Prostate gland (tissue), 2 donors: ENCODE measurements around the gene C1orf21. TPM values are rescaled to one million over a fixed set of nuclear protein-coding genes. Genes with fewer than 3 reads are reported as not detected.

Experiments
- DNase-seq: peaks from one replicate; pipeline ENCODE4 v3.0.0-alpha.2; 2019; ENCODE audit warnings: low spot score
- H3K27ac ChIP-seq, 2 donors: fragments of 200-600 bp; sonication (generic); 2 replicates each; pipeline ENCODE4 v1.5.1; 2017 to 2019
- H3K27me3 ChIP-seq: fragments of 200-600 bp; sonication (generic); replicated peaks from 2 replicates; pipeline ENCODE4 v1.5.1; 2019; ENCODE audit not compliant: insufficient read depth
- H3K36me3 ChIP-seq, 2 donors: fragments of 200-600 bp; sonication (generic); 1 replicate in 1 of 2; 2 replicates in 1 of 2; pipeline versions ENCODE4 v1.5.1 to v1.8.1; 2017 to 2019
- H3K4me1 ChIP-seq: fragments of 200-600 bp; sonication (generic); replicated peaks from 2 replicates; pipeline ENCODE4 v1.5.1; 2019
- H3K4me3 ChIP-seq, 2 donors: fragments of 200-600 bp; sonication (generic); 2 replicates each; pipeline ENCODE4 v1.5.1; 2017 to 2019
- H3K9me3 ChIP-seq: fragments of 200-600 bp; sonication (generic); 2 replicates; pipeline ENCODE4 v1.5.1; 2017
- CTCF ChIP-seq, 4 experiments: fragments of 200-600 bp in 2 of 4; fragments of 450-650 bp in 2 of 4; sonication (generic) in 2 of 4; IDR thresholded peaks; 1 replicate in 3 of 4; 2 replicates in 1 of 4; pipeline ENCODE4 v1.5.1; 2016 to 2019; ENCODE audit warnings: antibody characterized with exemption in 4 of 4, mild to moderate bottlenecking in 2 of 4, moderate library complexity in 2 of 4
- POLR2A ChIP-seq: fragments of 450-650 bp; IDR thresholded peaks from one replicate; pipeline ENCODE4 v1.6.1; 2016; ENCODE audit warnings: antibody characterized with exemption, mild to moderate bottlenecking
- POLR2AphosphoS5 ChIP-seq: sonication (generic); formaldehyde crosslinking; IDR thresholded peaks from one replicate; pipeline ENCODE4 v1.6.1; 2017; ENCODE audit warnings: antibody characterized with exemption
- WGBS: methylation state at CpG from one replicate; pipeline ENCODE4 v1.1.5; 2018; 5-methylcytosine and 5-hydroxymethylcytosine counted together
- intact Hi-C: fragments of 100-400 bp; cut with DNase I; formaldehyde crosslinking; loops from one replicate; pipeline ENCODE4 v1.14.2; 2022
- total RNA-seq, 2 donors: library from RNA; depleted of rRNA; stranded (reverse); fragments of >200 nt; gene quantifications; one replicate each; pipeline ENCODE4 v1.1.0, GENCODE V29; 2016

The C1orf21 gene
- total RNA-seq, 2 donors from 2014 or later, result 28.8 to 79.3 TPM

GRCh38 chr1:184362876-184363275 is 24.0 kb upstream of the C1orf21 start:
- 29% methylated on average over 1 of the region's 1 CpG for WGBS

GRCh38 chr1:184365699-184366098 is 21.1 kb upstream of the C1orf21 start:
- H3K27me3 ChIP-seq, result no peaks in the 10 kb centered on the region
- 94% methylated on average over 2 of the region's 2 CpGs for WGBS
- H3K36me3 ChIP-seq, result no peaks in the 10 kb centered on the region
- no peak for DNase-seq
- H3K27ac ChIP-seq, result no peak overlapping the region
- peaks cover 6% of the 10 kb centered on the region for H3K4me1 ChIP-seq
- no peak for TF ChIP-seq POLR2AphosphoS5
- no peak for TF ChIP-seq CTCF (IDR thresholded peaks at IDR 0.05)
- TF ChIP-seq POLR2A, result no peak
- H3K4me3 ChIP-seq, result no peak overlapping the region
- intact Hi-C loops, result no loop called here
- no peaks in the 10 kb centered on the region for H3K9me3 ChIP-seq

More at GRCh38 chr1:184362876-184363275, 24.0 kb upstream of the C1orf21 start:
- intact Hi-C loops, result no loop called here
- Histone ChIP-seq H3K4me1 (peaks cover 6% of the 10 kb centered on the region), H3K9me3 (no peaks in the 10 kb centered on the region), H3K36me3 (no peaks in the 10 kb centered on the region), H3K27me3 (no peaks in the 10 kb centered on the region), H3K4me3 (no peak overlapping the region), H3K27ac (peak overlapping the region; percentile 56 to 77)
- TF ChIP-seq POLR2AphosphoS5, result peak; percentile 93
- TF ChIP-seq POLR2A, result no peak
- peak; percentile 44 for DNase-seq

GRCh38 chr1:184366997-184367396 is 19.8 kb upstream of the C1orf21 start:
- H3K9me3 ChIP-seq, result no peaks in the 10 kb centered on the region
- H3K36me3 ChIP-seq, result no peaks in the 10 kb centered on the region
- H3K4me3 ChIP-seq, result no peak overlapping the region
- TF ChIP-seq POLR2A (no peak), POLR2AphosphoS5 (no peak), CTCF (IDR thresholded peaks at IDR 0.05) (no peak)
- intact Hi-C loops, result no loop called here
- H3K4me1 ChIP-seq, result peaks cover 6% of the 10 kb centered on the region
- WGBS, result 87% methylated on average over 11 of the region's 11 CpGs
- no peaks in the 10 kb centered on the region for H3K27me3 ChIP-seq
- H3K27ac ChIP-seq, result no peak overlapping the region
- no peak for DNase-seq

- no peak overlapping the region for H3K4me3 ChIP-seq
- H3K36me3 ChIP-seq, result no peaks in the 10 kb centered on the region
- peaks cover 6% of the 10 kb centered on the region for H3K4me1 ChIP-seq
- TF ChIP-seq POLR2A, result no peak
- no peak for TF ChIP-seq CTCF (IDR thresholded peaks at IDR 0.05)
- TF ChIP-seq POLR2AphosphoS5, result no peak
- no peaks in the 10 kb centered on the region for H3K9me3 ChIP-seq
- intact Hi-C loops, result no loop called here
- 80% methylated on average over 1 of the region's 1 CpG for WGBS
- H3K27ac ChIP-seq, result no peak overlapping the region
- DNase-seq, result no peak
- no peaks in the 10 kb centered on the region for H3K27me3 ChIP-seq
These were observed 19.3 kb upstream of the C1orf21 start for GRCh38 chr1:184367427-184368038.

- DNase-seq, result no peak
- H3K9me3 ChIP-seq, result no peaks in the 10 kb centered on the region
- no peak overlapping the region for H3K27ac ChIP-seq
- H3K27me3 ChIP-seq, result no peaks in the 10 kb centered on the region
- no peak overlapping the region for H3K4me3 ChIP-seq
- peaks cover 2% of the 10 kb centered on the region for H3K4me1 ChIP-seq
- intact Hi-C loops, result no loop called here
- no peaks in the 10 kb centered on the region for H3K36me3 ChIP-seq
- 92% methylated on average over 2 of the region's 2 CpGs for WGBS
- no peak for TF ChIP-seq POLR2AphosphoS5
- no peak for TF ChIP-seq CTCF (IDR thresholded peaks at IDR 0.05)
- no peak for TF ChIP-seq POLR2A
These were observed 18.5 kb upstream of the C1orf21 start for GRCh38 chr1:184368354-184368753.
